Stromal cell of bone marrow (primary cell): ENCODE data around the gene NEK11.

ENCODE experiments used
- DNase-seq: peaks from one replicate; pipeline ENCODE4 v3.0.0-alpha.2; 2012; ENCODE audit warnings: low read depth

NEK11 gene, protein sequence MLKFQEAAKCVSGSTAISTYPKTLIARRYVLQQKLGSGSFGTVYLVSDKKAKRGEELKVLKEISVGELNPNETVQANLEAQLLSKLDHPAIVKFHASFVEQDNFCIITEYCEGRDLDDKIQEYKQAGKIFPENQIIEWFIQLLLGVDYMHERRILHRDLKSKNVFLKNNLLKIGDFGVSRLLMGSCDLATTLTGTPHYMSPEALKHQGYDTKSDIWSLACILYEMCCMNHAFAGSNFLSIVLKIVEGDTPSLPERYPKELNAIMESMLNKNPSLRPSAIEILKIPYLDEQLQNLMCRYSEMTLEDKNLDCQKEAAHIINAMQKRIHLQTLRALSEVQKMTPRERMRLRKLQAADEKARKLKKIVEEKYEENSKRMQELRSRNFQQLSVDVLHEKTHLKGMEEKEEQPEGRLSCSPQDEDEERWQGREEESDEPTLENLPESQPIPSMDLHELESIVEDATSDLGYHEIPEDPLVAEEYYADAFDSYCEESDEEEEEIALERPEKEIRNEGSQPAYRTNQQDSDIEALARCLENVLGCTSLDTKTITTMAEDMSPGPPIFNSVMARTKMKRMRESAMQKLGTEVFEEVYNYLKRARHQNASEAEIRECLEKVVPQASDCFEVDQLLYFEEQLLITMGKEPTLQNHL

DNA sequence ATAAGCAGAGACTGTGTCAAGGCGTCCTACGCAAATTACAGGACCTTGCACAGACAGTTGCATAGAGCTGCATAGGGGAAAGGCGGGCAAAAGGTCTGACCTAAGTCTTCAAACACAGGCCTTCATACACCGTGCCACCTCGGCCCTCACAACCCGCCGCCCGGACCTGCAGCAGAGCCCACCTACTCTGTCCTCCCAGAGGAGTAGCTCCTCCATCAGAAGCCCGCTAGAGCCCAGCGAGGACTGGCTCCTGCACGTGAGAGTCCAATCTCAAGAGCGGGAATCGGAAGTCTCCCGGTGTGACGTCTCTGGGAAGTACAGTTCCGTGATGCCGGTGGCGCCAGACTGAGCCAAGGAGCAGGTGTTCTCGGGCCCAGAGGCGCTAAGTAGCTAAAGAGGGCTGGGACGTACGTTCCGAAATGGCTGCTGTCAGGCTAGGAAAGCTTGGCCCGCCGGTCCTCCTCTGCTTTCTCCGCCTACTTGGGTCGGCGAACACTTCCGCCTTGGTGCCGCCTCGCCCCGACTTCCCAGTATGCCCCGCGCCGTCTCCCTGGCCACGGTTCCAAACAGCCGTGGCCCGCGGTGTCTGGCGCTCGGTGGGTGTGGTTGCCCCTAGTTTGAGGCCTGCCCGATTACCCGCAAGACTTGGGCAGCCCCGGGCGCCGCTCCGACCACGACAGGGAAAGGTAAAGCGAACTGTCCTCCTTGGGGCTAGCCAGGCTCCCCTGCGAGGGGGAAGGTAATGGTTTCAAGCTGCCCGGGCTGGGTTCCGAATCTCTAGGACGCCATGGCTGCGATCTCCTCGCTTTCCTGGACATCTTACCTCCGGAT, at the start of gene NEK11, which contains the start of gene ASTE1:
Gene NEK11 (plus strand): TSS at position 557 of the 831 bp plus-strand sequence. CDS start 2,832 bp downstream, outside the sequence.
Gene ASTE1 (minus strand): TSS at position 505 of the 831 bp plus-strand sequence. CDS start 1,519 bp downstream, outside the sequence.
- DNase-seq: peak; percentile 81

DNA sequence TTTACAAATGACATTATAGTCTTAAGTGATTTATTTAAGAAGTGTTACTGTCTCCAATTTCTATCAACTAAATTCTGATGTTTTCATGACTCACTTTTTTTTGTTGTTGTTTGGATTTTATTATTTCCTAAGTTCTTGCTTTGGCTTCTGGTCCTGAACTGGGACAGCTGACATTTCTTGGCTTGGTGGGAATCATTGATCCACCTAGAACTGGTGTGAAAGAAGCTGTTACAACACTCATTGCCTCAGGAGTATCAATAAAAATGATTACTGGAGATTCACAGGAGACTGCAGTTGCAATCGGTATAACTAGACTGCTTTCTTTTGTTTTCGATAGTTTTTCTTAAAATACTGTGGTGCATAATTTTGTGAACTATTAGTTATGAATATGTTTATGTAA, 47.6 kb upstream of the NEK11 start:
- DNase-seq: no peak

DNA sequence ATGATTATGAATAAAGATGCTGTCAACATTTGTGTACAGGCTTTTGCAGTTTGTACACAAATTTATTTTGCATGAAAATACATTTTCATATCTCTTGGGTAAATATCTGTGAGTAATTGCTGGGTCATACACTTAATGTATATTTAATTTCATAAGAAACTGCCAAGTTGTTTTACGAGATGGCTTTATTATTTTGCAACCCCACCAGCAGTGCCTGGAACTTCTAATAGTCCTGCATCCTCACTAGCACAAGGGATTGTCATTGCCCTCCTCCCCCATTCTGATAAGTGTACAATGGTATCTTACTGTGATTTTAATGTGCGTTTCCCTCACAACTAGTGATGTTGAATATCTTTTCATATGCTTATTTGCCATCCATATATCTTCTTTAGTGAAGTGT, 45.2 kb upstream of the NEK11 start:
- no peak for DNase-seq

DNA sequence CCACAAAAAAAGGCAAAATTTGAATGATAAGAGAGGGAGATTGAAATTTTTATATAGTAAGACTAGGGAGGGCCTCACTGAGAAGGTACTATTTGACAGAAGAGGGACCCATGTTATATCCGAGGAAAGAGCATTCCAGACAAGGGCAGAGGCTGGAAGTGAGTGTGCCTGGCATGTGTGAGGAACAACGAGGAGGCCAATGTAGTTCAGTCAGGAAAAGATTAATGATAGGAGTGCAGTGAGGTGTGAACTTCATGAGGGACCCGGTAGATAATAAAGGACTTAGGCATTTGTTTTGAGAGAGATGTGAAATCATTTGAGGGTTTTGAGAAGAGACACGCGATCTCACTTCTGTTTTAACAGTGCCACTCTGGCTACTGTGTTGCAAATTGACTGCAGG, 36.4 kb upstream of the NEK11 start:
- no peak for DNase-seq

DNA sequence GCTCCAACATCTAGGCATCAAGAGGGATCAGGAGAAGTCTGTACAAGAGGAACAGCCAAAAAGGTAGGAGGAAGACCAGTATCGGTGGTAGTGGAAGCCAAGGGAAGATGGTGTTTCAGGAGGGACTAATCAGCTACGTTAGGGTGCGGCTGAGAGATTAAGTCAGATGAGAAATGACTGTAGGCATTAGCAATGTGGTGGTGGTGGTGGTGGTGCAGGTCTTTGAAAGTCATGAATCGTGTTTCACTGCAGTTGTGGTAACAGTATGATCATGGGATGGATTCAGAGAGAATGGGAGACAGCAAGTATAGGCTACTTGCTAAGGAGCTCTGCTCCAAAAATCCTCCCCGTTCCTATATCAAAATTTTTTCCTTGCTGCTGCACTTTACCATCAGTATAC, 35.6 kb upstream of the NEK11 start:
- DNase-seq: no peak

DNA sequence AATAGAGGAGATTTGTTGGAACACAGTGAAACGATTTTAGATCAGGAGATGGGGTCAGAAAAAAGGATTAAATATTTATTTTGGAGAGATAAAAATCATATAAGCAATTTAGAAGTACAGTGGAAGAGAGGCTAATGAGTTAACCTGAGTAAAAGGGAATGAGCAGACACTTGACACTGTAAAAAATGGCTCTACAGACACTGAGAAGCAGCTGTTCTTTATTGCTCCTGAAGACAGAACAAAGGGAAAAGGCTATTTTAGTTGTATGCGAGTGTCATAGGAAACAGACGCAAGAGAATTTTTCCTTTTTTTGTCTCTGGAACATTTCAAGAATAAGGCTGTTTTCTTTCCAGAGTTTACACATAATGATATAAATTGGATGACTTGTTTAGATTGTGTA, 34.3 kb upstream of the NEK11 start:
- DNase-seq: no peak

DNA sequence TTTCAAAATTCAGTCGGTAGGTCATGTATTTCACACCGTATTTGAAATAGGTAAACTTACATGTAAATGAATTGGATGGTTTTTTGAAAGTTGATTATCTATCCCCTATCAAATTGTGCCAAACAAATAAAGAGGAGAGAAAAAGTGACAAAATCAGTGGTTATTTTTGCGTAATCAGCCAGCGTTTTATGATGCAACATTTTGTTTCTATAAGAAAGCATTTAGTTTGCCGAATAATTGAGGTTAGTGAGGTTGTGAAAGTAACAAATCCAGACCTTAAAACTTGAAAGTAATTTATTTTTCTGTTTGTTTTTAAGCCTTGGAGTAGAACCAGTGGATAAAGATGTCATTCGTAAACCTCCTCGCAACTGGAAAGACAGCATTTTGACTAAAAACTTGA, 29.4 kb upstream of the NEK11 start:
- DNase-seq: no peak

DNA sequence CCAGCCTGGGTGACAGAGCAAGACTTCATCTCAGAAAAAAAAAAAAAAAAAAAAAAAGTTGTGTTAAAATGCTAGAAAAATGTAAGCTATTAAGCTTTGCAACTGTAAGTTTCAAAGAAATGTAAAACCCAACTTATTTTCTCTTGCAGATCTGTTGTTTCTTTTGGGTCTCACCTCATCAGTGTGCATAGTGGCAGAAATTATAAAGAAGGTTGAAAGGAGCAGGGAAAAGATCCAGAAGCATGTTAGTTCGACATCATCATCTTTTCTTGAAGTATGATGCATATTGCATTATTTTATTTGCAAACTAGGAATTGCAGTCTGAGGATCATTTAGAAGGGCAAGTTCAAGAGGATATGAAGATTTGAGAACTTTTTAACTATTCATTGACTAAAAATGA, 25.6 kb upstream of the NEK11 start:
- no peak for DNase-seq

DNA sequence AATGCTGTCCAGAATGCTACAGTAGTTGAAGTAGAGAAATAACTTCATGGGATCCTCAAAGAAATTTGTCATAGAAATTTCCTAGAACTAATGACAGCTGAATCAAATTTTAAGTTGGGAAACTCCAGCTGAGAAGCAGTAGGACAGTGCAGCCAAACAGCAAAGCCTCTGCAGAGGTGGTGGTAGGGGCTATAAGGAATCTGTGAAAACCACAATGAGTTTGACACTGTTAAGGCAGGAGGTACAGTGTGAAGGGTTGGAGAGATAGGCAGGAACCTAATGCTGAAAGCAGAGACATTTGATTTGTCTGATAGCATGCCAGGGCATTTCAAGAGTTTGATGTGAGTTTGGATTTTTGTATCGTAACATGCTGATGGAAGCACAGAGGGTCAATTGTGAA, 22.1 kb upstream of the NEK11 start:
- DNase-seq: no peak

DNA sequence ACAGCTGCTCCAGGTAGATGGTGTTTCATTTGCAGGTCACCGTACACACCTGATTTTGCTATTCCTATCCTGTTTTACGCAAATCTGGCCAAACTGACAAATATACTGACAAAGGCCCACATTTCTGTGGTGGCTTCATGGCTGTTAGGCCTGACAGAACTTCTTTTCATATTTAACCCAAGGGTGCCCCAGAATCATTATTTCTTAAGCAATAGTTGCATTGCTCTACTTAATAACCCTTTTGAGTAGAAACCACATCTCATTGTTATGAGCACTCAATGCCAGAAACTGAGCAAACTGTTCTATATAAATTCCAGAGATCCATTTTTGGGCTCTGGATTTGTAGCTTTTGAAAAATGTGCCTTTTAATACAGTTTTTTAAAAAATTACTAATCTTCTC, 19.4 kb upstream of the NEK11 start:
- no peak for DNase-seq

DNA sequence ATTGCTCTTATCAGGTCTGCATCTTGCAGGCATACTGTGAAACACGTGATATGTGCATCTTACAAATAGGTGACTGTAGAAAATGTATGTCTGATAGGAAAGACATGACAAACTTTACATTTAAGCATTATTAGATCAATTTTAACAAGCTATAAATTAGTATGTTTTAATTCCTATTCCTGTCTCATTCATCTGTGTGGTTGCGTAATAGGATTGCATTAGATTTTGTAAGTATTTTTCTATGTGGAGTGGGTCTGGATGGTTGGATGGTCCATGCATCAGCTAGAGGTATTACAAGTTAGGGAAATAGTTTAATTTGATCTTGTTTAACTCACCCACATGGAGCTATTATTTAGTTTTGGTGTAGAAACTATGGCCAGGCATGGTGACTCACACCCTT, 18.9 kb upstream of the NEK11 start:
- DNase-seq: no peak

DNA sequence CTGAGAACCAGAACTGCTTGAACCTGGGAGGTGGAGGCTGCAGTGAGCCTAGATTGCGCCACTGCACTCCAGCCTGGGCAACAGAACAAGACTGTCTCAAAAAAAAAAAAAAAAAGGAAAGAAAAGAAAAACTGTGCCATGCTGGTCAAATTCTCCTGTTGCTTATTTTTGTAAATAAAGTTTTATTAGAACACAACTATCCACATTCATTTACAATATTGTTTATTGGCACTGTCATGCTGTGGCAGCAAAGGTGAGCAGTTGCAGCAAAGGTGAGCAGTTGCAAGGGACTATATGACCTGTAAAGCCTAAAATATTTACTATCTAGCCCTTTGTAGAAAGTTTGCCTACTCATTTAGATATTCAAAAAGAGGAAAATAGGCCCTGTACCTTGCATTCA, 18.4 kb upstream of the NEK11 start:
- DNase-seq: no peak

DNA sequence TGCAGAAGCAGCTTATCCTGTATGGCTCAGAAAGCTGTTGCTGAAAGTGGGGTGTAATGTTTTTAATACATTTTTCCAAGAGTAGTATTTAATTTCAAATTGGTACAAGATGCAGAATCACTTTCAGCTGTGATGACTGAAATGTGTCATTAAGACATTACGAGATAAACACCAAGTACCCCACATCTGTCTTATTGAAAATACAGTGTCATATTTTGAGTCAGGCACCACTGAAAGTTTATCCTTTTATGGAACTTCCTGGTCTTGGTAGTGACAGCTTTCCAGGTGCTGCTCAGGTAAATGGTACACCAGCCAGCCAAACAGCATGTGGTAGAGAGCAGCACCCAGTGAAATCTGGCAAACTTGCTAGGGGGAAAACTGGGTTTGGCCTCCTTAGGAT, 17.0 kb upstream of the NEK11 start:
- no peak for DNase-seq

DNA sequence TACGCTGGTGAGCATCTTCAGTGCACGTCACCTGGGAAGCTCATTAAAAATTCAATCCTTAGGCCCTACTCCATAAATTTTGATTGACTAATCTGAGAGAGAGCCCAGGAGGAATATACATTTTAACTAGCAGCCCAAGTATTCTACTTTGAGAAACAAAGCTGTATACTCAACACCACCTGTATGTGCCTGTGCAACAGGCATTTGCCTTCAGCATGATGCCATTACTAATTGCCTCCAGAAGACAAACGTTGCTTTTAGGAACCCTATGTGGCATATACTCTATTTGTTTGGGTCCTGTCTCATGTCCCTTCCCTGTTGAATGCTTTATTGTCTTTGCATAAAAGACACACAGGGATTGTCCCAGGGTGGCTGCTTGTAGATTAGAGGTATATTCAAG, 7.7 kb upstream of the NEK11 start:
- DNase-seq: no peak

DNA sequence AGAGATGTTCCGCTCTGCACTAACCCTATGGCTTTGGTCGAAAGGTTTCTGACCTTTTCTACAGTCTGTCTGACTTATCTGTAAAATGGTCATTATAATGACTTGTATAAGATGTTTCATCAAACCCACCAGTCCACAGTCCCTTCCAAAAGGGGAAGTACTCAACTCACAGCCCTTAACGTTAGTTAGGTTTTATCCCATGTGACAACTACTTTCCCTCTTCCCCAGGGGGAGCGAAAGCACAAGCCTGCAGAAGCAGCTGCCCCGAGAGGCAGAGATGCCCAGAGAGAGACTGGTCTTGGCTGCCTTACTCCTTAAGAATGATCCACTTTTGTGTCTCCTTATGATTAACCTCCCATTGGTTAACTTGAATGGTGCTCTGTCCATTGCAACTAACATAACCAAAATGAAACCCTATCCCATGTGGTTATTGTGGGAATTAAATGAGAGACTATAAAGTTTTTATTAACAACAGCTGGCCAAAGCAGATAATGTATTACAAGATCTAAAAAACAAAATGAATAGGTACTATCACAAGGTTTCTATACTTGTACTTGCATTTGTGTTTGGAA, 6.5 kb upstream of the NEK11 start:
- DNase-seq: no peak

DNA sequence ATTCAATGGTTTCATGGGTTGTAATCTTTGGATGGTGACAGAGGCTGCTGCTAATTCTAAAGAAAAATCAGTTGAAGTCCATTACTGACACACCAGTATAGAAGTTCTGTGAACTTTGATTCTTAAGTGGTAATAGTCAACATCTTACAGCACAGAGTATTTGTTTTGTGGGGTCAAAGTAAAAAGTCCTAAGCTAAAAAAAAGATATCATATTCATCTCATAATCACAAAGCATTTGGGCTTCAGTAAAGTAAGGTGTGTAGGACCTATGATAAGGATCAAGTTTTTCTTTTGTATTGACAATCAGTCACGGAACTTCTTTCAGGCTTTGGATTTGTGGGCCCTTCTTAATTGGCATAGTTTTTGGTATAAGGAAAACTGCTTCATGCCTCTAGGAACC, 1.1 kb upstream of the NEK11 start:
- no peak for DNase-seq

DNA sequence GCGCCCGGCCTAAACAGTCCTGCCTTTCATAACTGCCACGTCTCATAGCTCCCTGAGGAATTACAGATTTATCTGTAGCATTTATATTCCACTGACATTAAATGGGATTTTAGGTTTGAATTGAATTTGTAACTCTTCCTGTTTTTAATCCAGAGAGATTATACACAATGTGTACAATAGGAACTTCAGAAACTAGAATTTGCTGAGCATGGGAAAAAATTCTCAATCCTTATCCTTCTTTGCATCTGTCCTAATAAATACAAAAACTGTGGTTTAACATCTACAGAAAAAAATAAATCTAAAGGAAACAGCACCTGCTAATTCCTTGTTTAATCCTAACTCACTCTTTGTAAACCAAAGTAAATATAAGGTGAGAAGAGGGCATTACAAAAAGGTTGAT, 2.2 kb downstream of the NEK11 start:
- DNase-seq: no peak

DNA sequence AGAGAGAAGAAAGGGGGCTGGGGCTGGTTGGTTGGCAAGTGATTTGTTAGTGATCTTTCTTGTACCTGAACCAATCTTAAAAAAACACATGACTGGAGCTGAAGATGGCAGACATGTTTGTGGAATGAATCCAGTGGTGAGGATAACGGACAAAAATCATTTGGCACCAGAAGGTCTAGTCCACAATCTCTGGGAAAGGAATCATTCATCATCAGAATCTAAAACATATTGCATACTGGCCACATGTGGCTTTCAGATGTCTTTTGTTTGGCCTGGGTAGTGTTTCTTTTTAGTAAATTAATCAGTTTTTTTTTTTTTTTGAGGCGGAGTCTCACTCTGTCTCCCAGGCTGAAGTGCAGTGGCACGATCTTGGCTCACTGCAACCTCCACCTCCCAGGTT, 5.0 kb downstream of the NEK11 start:
- DNase-seq: no peak

DNA sequence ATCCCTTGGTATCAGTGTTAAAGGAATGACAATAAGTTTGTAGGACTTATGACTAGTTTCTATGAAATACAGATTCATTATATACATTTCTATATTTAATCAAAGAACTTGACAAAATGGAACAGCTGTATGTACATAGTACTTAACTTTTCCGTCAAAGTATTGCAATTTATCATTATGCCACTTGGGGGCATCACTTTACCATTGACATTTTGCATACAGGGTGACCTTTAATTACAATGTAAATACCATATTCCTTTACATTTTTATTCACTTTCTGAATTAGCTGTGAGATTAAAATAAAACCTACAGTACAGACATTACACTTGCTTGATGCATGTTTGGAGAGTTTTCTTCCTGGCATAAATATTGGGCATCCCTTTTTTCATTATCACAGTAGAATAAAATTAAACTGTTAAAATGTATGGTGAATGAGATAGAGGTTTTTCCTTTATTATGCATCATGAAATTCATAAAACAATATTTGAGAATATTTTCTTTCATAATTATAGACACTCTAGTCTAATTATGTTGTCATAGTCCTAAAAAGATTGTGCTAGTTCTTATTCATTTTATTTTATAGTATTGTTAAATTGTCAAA, 6.9 kb downstream of the NEK11 start:
- no peak for DNase-seq

DNA sequence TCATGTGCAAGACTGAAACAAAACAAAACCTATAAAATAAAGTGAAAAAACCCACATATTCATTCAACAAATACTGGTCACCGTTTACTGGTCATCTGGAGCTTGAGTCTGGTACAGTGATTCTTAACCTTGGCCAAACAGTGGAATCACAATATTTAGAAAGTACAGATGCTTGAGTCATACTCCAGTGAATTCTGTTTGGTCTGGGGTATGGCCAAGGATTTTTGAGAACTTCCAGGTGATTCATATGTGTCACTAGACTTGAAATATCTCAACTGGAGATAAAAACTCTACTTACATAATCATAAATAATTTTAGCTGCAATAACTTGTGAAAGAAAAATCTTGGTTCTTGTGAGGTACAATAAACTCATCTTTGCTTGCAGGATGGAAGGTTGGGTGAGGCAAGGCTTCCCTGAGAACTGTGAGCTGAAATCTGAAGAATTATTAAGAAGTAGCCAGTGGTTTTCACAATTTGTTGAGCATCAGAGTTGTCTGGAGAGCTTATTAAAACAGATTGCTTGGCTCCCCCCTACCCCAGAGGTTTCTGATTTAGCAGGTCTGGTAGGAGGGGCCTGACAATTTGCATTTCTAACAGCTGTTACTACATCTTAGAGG, 9.6 kb downstream of the NEK11 start:
- DNase-seq: peak; percentile 75

DNA sequence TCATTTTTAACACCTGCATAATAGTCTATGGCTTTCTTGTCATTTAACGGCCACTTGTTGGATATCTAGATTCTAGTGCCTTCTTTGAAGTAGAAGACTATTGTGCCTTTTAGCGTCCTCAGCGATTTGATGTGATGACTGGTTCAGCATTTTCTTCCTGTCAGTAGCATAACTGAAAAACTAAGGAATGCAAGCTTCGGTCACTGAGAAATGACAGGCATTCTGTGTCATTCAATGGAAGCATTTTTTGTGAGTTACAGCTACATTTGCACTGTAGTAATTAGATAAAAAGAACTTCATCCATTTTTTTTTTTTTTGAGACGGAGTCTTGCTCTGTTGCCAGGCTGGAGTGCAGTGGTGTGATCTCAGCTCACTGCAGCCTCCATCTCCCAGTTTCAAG, 10.3 kb downstream of the NEK11 start:
- no peak for DNase-seq

DNA sequence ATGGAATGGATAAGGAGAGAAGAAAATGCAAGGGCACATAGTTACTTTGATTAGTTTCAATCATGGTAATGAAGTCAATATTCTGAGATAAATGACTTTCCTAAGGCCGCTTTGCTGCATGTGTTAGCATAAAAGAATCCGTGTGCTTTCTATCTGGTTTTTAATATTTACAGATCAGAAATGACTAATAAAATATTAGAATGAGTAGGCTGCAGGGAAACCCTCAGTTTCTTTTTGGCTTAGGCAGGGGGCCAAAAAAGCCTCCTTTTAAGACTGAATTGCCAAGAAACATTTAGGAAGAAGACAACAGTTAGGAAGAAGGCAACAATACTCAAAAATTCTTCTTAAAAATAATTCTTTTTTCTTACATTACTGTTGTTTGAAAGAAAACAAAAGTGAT, 11.6 kb downstream of the NEK11 start:
- no peak for DNase-seq
